Cortex of kidney (tissue), 1 donor: ENCODE data around the gene BANK1.

Experiments
- DNase-seq: peaks from one replicate; lab custom pipeline; 2025; lab: John Stamatoyannopoulos, UW

BANK1 gene

DNA sequence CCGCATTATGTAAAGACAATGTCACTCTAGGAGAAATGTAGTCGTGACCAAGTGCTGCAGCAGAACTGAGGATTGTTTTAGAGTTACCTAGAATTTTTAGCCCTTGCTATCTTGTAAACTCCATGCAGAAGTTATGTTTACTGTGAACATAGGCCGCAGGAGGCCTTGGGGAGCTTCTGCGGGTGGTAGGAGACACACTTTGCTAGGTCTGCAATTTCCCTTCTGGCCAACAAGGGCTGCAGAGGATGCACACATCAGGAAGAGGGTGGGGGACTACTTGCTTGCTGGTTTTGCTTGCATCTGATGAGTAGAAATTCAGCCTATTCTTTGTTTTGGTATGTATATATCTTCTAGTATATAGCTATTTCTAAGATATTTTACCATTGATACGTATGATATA is 23.1 kb downstream of the BANK1 start:
- DNase-seq, result no peak

DNA sequence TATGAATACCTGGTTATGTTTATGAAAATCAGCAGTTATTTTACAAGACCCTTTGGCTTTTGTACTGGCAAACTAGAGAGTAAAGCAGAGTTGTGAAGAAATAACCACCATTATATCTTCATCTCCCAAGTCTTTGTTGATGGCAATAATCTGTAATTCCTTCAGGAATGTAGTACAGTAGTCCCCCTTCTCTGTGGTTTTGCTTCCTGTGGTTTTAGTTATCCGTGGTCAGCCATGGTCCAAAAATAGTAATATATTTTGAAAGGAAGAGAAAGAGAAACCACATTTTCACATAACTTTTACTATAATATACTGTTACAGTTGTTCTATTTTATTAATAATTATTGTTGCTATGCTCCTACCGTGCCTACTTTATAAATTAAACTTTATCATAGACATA is 27.8 kb downstream of the BANK1 start:
- no peak for DNase-seq

DNA sequence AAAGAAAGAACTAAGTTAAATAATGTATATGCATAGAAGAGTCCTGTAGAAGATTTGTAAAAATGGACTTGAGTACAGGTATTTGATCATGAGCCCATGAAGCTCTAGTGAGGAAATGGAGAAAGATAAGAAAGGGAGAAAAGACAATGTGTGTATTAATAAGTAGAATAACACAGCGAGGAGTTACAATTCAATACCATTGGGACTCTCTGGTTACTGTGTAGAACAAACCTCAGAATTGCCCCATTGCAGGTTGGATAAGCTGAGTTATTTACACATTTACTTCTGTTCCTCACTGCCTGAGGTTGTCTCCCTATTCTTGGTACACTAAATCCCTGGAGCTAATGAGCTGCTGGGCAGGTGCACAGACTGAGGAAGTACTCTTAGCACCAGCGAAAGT is 33.3 kb downstream of the BANK1 start:
- no peak for DNase-seq

DNA sequence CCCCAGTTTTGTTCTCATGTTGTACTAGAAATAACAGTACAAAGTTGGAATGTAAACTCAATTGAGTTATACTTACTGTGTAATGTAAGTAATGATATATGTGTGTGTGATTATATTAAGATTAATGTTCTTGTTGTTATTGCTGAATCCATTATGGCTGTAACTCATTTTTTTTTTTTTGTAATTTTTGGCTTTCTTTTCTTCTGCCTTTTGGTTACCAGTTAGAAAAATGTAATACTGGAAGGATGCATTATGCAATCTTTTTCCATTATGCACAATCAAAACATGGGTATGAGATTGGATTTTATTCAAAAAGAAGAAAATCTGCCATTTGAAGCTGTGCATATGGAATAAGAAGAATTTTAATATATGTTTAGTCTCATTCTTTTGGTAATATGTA is 34.0 kb downstream of the BANK1 start:
- DNase-seq, result no peak

DNA sequence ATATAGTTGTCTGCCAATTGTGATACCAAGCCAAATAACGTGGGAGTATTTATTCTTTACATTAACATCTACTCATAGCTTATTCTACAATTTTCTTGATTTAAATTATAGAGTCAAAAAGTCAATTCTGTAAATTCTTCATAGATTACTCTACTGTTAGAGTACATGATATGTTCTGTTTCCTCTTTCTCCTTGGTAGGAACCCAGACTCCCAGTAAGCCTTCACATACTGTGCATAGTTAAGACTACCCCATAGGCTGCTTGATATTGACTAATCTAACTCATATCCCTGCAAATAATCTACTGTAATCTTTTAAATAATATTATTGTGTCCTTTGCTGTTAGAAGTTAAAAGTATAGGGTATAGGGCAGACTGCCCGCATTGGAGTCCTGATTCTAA is 35.4 kb downstream of the BANK1 start:
- no peak for DNase-seq

DNA sequence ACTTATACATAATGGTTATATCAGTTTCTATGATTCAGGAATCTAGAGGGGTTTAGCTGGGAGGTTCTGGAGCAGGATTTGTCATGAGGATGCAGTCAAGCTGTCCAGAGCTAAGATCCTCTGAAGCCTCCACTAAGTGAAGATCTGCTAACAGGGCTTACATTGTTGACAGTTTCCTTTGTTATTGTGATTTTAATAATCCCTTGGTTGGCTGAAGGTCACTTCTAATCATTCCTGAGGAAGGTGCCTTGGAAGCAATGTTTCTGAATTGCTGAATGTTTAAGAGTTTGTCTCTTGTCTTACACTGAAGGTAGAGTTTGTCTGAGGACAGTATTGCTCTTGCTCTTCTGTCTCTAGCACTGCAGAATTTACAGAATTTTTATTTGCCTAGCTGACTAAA is 41.3 kb downstream of the BANK1 start:
- DNase-seq, result no peak

DNA sequence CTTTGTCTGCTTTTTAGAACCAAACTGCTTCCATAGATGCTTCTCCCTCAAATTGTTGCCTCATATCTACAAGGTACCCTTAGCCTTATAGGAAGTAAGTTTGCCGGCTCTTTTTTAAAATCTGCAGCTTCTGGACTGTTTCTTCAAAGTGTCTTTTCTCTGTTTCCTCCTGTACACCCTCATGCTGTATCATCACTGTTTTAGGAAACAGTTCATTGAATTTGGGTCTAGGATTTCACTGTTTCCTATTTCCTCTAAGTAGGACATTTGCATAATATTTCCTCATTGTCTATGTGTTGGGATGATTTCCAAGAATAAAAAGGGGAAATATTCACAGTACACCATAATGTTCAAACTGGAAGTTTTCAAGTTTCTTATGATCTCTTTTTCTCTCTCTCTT is 43.0 kb downstream of the BANK1 start:
- no peak for DNase-seq

DNA sequence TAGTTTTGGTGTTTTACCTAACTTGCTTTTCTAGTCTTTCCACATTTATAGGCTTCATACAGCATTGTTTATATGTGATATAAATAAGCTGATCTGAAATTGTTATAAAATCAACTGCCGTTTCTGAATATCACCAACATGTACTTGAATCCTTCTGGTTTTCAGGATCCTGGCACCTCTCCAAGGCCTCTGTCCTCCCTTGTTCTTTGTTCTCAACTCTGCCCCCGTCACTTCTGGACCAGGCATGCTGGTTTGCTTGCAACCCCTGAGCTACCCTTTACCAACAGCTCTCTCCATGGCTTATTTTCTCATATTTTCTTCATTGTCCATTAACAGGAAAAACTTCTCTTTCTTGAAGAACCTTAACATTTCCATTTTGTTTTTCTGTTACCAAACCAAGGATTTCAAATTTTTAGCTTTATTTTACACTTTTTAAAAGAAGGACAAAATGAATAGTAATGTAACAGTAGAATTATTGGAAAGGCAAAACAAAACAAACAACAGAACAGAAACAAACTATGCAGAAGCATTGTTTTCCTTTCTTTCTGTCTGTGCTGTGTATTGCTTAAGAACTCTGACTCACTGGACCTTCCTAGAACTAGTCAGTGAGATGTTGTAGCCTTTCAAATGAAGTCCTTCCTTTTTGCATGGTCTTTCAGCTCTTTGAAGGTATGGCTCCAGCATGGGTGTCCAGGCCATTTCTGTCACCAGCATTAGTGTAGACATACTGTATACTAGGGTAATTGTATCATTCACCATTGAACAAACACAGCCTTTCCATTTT is 44.8 kb downstream of the BANK1 start:
- no peak for DNase-seq

DNA sequence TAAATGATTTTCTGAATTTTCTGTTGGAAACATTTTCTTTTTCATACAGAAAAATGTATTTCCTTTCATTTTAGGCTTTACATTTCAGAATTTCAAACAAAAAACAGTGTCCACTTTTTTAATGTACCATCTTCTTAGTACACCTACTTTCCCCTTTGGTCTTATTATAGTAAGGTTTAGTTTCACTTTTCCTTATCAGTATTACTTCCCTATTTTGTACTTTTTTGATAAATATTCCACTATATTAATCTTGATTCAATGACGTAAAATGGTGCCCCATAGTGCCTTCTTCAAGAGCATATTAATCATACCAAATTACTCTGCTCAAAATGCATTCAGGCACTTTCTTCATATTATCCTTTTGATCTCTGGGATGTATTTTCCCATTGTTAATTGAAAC is 52.5 kb downstream of the BANK1 start:
- DNase-seq, result no peak

DNA sequence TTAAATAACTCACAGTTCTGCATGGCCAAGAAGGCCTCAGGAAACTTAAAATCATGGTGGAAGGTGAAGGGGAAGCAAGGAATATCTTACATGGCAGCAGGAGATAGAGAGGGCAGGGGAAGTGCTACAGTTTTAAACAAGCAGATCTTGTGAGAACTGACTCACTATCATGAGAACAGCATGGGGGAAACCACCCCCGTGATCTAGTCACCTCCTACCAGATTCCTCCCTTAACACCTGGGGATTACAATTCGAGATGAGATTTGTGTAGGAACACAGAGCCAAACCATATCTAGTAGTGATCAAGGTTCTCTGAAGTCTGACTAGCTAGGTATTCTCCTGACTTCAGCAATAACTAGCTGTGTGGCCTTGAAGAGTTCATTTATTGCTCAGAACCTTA is 56.0 kb downstream of the BANK1 start:
- DNase-seq, result no peak

DNA sequence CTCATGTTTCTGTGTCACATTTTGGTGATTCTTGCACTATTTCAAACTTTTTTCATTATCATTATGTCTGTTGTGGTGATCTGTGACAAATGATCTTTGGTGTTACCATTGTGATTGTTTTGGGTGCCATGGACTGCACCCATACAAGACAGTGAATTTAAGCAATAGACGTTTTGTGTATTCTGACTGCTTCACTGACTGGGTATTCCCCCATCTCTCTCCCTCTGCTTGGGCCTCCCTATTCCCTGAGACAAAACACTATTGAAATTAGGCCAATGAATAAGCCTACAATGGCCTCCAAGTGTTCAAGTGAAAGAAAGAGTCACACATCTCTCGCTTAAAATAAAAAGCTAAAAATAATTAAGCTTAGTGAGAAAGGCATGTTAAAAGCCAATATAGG is 60.2 kb downstream of the BANK1 start:
- no peak for DNase-seq

DNA sequence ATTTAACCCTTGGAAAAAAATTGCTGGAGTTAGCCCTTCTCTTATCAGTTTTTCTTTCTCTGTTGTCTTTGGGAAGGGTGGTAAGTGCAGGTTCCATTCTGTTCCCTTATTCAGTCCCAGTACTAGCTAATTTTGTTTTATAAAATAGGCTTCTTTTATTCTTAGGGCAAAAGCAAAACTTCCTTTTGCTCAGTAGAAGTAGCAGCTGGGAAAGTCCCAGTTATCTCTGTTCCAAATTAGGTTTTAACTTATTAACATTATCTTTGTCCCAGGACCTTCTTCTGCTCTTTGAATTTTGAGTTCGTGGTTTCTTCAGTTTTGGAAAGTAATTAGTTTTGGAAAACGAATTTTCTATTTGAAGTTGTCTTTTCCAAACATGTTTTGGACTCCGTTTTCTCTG is 61.1 kb downstream of the BANK1 start:
- DNase-seq, result no peak

DNA sequence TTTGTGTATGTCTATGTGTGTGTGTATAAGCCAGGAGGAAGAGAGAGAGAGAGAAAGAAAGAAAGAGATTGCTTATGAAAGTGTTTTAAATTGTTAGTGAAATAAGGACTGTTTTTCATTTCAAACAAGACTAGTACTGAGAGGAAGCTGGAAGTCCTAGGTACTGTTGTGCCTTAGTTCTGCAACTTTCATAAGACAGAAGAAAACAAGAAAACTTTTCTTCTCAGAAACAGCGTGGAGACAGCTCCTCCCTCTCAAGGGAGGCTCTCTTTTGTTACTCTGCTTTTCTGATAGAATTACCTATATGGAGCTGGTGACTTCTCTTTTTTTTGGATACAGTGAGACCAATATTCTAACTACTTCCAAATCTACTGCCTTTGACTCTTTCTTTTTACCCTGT is 62.5 kb downstream of the BANK1 start:
- no peak for DNase-seq

DNA sequence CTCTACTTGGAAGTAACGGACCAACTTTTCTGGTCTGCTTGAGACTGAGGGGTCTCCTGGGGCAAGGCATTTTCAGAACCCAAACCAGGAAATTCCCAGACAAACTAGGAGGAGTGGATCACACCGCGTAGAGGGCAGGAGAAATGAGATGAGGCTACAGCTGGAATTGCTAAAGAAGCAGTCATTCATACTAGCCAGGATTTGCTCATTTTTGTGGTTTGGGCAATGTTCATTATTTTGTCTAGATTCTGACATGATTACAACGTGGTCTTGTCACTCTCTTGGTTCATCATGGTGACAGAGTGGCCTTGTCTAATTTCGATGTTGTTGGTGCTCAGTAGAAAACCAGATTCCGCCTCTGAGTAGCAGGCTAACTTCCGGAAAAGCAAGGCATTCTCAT is 63.2 kb downstream of the BANK1 start:
- DNase-seq, result no peak

DNA sequence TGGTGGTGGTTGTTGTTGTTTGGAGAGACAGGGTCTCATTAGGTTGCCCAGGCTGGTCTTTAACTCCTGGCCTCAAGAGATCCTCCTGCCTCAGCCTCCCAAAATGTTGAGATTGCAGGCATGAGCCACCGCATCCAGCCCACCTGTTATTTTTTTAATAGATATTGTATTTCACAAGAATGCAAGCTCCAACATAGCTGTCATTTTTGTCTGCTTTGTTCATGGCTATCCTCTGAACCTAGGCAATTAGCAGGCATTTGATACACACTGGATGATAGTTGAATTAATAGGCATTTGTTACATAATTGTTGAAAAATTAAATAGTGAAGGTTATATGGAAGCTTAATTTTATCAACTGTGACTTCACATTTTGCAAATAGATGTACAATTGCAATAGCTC is 64.7 kb downstream of the BANK1 start:
- DNase-seq, result no peak

DNA sequence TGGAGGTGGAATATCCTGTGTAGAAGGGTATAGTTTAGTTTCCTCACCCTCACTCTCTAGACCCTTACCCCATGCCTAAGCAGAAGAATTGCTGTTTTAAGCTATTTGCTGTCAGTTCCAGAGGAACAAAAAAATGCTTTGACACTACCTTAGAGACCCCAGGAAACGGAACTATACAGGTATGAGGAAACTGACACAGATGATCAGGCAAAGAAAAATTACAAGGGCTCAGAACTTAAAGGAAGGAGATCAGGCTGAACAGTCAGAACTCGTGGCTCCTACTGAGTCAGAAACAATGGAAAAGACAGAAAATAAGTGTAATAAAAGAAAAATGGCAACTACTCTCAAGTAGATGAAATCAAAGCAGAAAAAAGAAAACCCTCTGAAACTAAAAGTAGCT is 65.6 kb downstream of the BANK1 start:
- DNase-seq, result no peak

DNA sequence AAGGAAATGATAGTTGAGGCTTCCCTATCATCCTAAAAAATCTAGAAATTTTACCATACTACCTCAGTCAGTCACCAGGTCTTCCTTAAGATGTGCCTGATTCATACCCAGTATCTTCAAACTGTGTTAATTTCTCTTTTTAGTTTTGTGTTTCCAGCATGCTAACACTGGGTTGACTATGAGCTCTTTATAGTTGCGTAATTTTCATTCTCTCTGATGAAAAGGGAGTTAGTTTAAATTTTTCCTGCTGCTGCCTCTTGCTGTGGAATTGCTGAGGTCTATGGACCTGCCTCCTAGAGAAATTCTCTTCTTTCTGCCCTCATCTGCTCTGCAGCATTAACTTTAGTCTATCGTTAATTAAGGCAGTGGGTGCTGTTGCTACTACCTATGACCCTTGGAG is 66.6 kb downstream of the BANK1 start:
- no peak for DNase-seq

DNA sequence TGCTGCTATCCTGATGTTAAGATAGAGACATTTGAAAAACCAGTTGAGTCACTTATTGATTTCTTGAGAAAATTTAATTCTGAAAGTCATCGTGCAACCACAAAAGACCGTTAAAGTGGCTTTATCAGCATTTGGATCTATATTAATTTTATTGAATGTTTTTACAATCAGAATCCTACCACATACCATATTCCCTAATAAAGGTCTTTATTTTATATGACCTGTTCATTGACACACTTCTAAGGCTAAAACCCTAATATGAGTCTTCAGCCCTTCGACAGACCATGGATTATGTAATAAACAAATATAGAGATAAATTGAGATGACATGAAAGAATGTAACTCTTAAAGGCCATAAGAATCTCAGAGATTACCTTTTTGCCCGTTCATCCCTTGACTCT is 68.1 kb downstream of the BANK1 start:
- DNase-seq, result no peak

DNA sequence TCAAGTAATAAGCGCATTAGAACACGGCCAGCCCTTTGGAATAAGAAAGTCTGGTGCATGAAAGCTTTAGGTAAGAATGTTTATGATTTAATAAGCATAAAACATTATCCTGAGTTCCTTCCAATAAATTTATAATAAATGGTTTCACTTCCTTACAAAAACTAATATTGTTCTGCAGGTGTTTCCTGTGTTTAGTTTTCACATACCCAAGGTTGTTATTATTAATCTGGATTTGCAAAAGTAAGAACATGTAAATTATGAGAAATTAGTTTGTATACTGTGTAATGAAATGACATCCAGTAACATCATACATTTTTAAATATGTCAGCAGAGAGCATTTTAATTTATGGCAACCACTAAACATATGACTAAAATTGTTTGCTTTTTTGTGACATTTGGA is 72.1 kb downstream of the BANK1 start:
- DNase-seq, result no peak

DNA sequence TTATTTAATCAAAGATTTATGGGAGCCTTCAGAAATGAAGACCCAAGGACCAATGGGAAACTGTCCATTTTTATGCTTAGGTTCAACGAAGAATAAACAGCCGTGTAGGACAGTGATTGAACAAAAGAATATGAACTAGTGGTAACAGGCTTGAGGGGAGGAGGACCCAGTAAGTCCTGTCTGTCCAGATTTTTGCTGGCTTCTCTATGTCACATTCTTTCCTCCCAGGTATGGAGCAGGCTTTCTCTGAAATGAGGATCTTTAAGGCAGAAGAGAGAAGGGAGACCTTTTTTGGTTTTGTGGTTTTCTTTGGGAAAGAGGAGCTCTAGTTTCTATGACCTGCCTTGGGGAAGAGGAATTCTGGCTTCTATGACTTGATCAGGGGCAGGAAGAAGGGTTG is 74.1 kb downstream of the BANK1 start:
- DNase-seq, result no peak

DNA sequence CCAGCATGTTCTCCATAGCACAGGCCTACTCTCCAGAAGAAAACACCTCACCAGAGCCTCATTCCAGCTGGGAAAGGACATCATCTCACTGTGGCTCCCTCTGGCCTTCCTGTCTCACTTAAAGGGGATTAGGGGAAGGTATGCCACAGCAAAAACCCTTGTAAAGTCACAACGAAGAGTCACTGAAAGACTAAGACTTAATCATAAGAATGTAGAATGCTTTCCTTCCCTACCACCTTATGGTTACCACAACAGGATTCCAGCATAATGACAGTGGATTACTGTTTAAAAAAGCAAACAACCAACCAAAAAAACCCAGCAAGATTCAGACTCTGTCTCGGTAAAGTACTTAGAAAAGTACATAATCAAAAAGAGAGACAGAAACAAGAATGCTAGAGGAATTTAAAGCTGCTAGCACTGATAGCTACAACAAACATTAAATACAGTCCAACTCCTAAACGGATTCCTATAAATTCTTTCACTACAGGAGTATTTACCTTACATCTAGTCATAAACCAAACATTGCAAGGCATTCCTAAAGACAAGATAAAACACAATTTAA is 75.1 kb downstream of the BANK1 start:
- no peak for DNase-seq

DNA sequence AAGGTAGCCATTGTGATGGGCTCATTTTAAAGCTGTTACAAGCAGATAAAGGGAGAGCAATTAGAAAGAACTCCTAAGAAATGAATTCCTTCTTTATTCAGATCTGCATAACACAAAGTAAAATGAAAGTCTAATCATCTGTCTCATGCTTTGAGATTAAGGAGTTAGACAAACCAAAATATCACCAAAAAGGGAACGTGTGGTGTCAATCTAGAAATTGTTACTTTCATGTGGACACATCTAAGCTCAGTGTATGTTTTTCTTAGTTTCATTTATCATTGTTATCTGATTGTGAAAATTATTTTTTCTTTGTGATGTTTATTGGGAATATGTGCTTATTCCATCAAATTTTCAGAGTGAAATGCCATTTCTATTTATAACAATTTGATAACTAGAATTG is 80.3 kb downstream of the BANK1 start:
- DNase-seq, result no peak

DNA sequence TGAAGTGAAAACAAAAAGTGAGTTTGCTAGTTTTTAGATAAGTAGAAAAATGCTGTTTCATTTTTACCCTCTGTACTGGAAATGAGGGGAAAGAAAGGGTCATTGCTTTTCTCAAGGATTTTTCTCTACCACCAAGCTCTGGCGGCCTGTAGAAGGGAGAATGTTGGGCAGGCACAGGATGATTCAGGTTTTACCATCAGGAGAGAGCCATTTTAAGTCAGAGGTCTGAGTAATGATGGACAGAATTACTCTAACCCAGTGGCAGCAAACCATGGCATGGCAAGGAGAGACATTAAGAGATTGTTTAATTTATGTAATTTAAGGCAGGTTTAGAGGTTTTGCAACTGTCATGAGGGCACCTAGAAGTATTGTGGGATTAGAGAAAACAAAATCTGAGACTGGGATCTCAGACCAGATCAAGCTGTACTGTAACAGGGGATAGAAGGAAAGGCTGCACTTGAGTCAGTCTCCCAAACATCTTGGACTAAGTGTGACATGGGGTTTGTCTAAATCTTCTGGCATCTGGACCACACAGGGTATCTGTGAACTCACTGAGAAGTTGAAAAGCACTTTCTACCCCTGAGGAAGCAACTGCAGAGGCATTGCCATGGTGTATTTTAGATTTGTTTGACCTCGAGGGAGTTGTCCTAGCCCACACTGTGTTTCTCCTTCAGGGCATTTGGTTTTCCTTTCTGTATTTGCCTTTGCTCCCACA is 81.6 kb downstream of the BANK1 start:
- no peak for DNase-seq

DNA sequence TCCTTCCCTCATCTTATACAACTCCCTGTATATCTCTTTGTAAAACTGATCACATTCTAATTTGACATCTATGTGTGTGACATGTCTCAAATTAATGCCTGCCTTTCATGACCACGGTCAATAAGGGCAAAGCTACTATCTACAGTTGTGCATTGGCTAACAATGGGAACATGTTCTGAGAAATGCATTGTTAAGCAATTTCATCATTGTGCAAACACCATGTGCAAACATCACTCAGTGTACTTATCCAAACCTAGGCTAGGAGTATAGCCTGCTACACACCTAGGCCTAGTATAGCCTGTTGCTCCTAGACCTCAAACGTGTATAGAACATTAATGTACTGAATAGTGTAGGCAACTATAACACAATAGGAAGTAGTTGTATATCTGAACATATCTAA is 95.0 kb downstream of the BANK1 start:
- DNase-seq, result no peak
